Trophoblast cell (in vitro differentiated cells and primary cell): ENCODE data around the gene CYTIP.

Experiments used
- DNase-seq, 2 donors: peaks; one replicate each; pipeline ENCODE4 v3.0.0-alpha.2; 2016
- H2AFZ ChIP-seq: 2 replicates; pipeline ENCODE4 v1.6.1; 2013; ENCODE audit warnings: low read length, moderate library complexity, mild to moderate bottlenecking; ENCODE audit not compliant: insufficient read depth, poor library complexity
- H2AK5ac ChIP-seq: 2 replicates; pipeline ENCODE4 v1.6.1; 2013; ENCODE audit warnings: mild to moderate bottlenecking, low read length
- H2BK120ac ChIP-seq: 2 replicates; pipeline ENCODE4 v1.6.1; 2013; ENCODE audit warnings: low read length, mild to moderate bottlenecking, moderate library complexity; ENCODE audit not compliant: insufficient read depth, poor library complexity
- H2BK12ac ChIP-seq: 2 replicates; pipeline ENCODE4 v1.6.1; 2013; ENCODE audit warnings: mild to moderate bottlenecking, low read length, moderate library complexity
- H2BK5ac ChIP-seq: 2 replicates; pipeline ENCODE4 v1.6.1; 2013; ENCODE audit warnings: low read length, low read depth, moderate library complexity, mild to moderate bottlenecking; ENCODE audit not compliant: poor library complexity
- H3K14ac ChIP-seq: 2 replicates; pipeline ENCODE4 v1.6.1; 2013; ENCODE audit warnings: mild to moderate bottlenecking, low read length
- H3K18ac ChIP-seq: 2 replicates; pipeline ENCODE4 v1.6.1; 2013; ENCODE audit warnings: mild to moderate bottlenecking, low read length
- H3K23ac ChIP-seq: 2 replicates; pipeline ENCODE4 v1.6.1; 2013; ENCODE audit warnings: low read length
- H3K27ac ChIP-seq: 2 replicates; pipeline ENCODE4 v1.5.1; 2013; ENCODE audit warnings: low read depth, mild to moderate bottlenecking, inconsistent platforms, low read length, moderate library complexity
- H3K27me3 ChIP-seq: 2 replicates; pipeline ENCODE4 v1.6.1; 2013; ENCODE audit warnings: inconsistent platforms, mild to moderate bottlenecking, low read length, moderate library complexity; ENCODE audit not compliant: insufficient read depth
- H3K36me3 ChIP-seq, 2 experiments: 1 replicate in 1 of 2; 2 replicates in 1 of 2; pipeline ENCODE4 v1.6.1; 2013; ENCODE audit warnings: low read length in 2 of 2, mild to moderate bottlenecking in 2 of 2, moderate library complexity in 1 of 2; ENCODE audit not compliant: insufficient read depth in 2 of 2, control insufficient read depth in 1 of 2
- H3K4ac ChIP-seq: 2 replicates; pipeline ENCODE4 v1.6.1; 2013; ENCODE audit warnings: low read depth, mild to moderate bottlenecking, low read length, moderate library complexity
- H3K4me1 ChIP-seq, 2 experiments: 1 replicate in 1 of 2; 2 replicates in 1 of 2; pipeline ENCODE4 v1.6.1; 2013; ENCODE audit warnings: low read length in 2 of 2, mild to moderate bottlenecking in 2 of 2, moderate library complexity in 1 of 2; ENCODE audit not compliant: insufficient read depth in 2 of 2, control insufficient read depth in 1 of 2
- H3K4me2 ChIP-seq: 2 replicates; pipeline ENCODE4 v1.6.1; 2013; ENCODE audit warnings: inconsistent platforms, mild to moderate bottlenecking, low read length, moderate library complexity
- H3K4me3 ChIP-seq: 2 replicates; pipeline ENCODE4 v1.5.1; 2013; ENCODE audit warnings: mild to moderate bottlenecking, low read depth, low read length, inconsistent platforms
- H3K79me1 ChIP-seq: one replicate; pipeline ENCODE4 v1.6.1; 2013; ENCODE audit warnings: low read length
- H3K79me2 ChIP-seq: 2 replicates; pipeline ENCODE4 v1.6.1; 2013; ENCODE audit warnings: low read length, mild to moderate bottlenecking; ENCODE audit not compliant: control insufficient read depth, insufficient read depth, poor library complexity
- H3K9ac ChIP-seq: 2 replicates; pipeline ENCODE4 v1.6.1; 2013; ENCODE audit warnings: mild to moderate bottlenecking, low read length
- H3K9me3 ChIP-seq: 2 replicates; pipeline ENCODE4 v1.6.1; 2013; ENCODE audit warnings: low read depth, mild to moderate bottlenecking, control low read depth, inconsistent platforms, low read length; ENCODE audit not compliant: insufficient read depth
- H4K12ac ChIP-seq: 2 replicates; pipeline ENCODE4 v1.6.1; 2013; ENCODE audit warnings: low read depth, mild to moderate bottlenecking, low read length, moderate library complexity
- H4K8ac ChIP-seq: 2 replicates; pipeline ENCODE4 v1.6.1; 2013; ENCODE audit warnings: low read depth, mild to moderate bottlenecking, low read length, moderate library complexity
- H4K91ac ChIP-seq: one replicate; pipeline ENCODE4 v1.6.1; 2013; ENCODE audit warnings: low read depth, mild to moderate bottlenecking, low read length, moderate library complexity
- WGBS: extraction: QIAGEN DNeasy Blood & Tissue Kit; methylation state at CpG from one replicate; pipeline ENCODE4 v1.1.7; 2013; ENCODE audit warnings: missing lambda C conversion rate; ENCODE audit not compliant: insufficient read length, insufficient coverage; ENCODE audit errors: extremely low coverage; 5-methylcytosine and 5-hydroxymethylcytosine counted together

Gene CYTIP

GRCh38 chr2:157487747-157488146, 43.9 kb upstream of the CYTIP start:
- no peaks in the 10 kb centered on the region for H3K4me1 ChIP-seq
- no peak overlapping the region for H2BK5ac ChIP-seq
- H3K4ac ChIP-seq, result no peak overlapping the region
- no peak overlapping the region for H4K91ac ChIP-seq
- no peak overlapping the region for H2BK12ac ChIP-seq
- H3K14ac ChIP-seq, result no peak overlapping the region
- H3K27me3 ChIP-seq, result no peaks in the 10 kb centered on the region
- no peak overlapping the region for H2AFZ ChIP-seq
- H3K4me3 ChIP-seq, result no peak overlapping the region
- no peaks in the 10 kb centered on the region for H3K36me3 ChIP-seq
- no peak overlapping the region for H3K27ac ChIP-seq
- H2AK5ac ChIP-seq, result no peak overlapping the region
- no peak overlapping the region for H3K23ac ChIP-seq
- no peaks in the 10 kb centered on the region for H3K9me3 ChIP-seq
- H4K12ac ChIP-seq, result no peak overlapping the region
- H3K79me1 ChIP-seq, result no peaks in the 10 kb centered on the region
- DNase-seq, result no peak
- H3K79me2 ChIP-seq, result no peaks in the 10 kb centered on the region
- no peak overlapping the region for H4K8ac ChIP-seq
- H3K9ac ChIP-seq, result no peak overlapping the region
- no peak overlapping the region for H2BK120ac ChIP-seq
- H3K18ac ChIP-seq, result no peak overlapping the region
- no CpG with 5 or more reads among the region's 3 CpGs for WGBS
- H3K4me2 ChIP-seq, result no peak overlapping the region

- no peak overlapping the region for H3K4ac ChIP-seq
- no peak for DNase-seq
- no peaks in the 10 kb centered on the region for H3K79me1 ChIP-seq
- no peak overlapping the region for H2BK5ac ChIP-seq
- H3K9me3 ChIP-seq, result no peaks in the 10 kb centered on the region
- H3K18ac ChIP-seq, result no peak overlapping the region
- no peak overlapping the region for H4K91ac ChIP-seq
- H3K36me3 ChIP-seq, result no peaks in the 10 kb centered on the region
- H2AK5ac ChIP-seq, result no peak overlapping the region
- no peak overlapping the region for H2AFZ ChIP-seq
- H2BK12ac ChIP-seq, result no peak overlapping the region
- no peak overlapping the region for H3K14ac ChIP-seq
- H3K4me1 ChIP-seq, result no peaks in the 10 kb centered on the region
- WGBS, result no CpG with 5 or more reads among the region's 1 CpG
- H3K27me3 ChIP-seq, result no peaks in the 10 kb centered on the region
- no peak overlapping the region for H3K27ac ChIP-seq
- H3K4me3 ChIP-seq, result no peak overlapping the region
- H3K9ac ChIP-seq, result no peak overlapping the region
- no peak overlapping the region for H3K4me2 ChIP-seq
- H3K79me2 ChIP-seq, result no peaks in the 10 kb centered on the region
- H4K8ac ChIP-seq, result no peak overlapping the region
- no peak overlapping the region for H3K23ac ChIP-seq
- H4K12ac ChIP-seq, result no peak overlapping the region
- no peak overlapping the region for H2BK120ac ChIP-seq
Measured at GRCh38 chr2:157487271-157487610, 43.4 kb upstream of the CYTIP start.

- Histone ChIP-seq H3K23ac (no peak overlapping the region), H4K91ac (no peak overlapping the region)
Measured at GRCh38 chr2:157486596-157487270, 42.8 kb upstream of the CYTIP start.

DNA sequence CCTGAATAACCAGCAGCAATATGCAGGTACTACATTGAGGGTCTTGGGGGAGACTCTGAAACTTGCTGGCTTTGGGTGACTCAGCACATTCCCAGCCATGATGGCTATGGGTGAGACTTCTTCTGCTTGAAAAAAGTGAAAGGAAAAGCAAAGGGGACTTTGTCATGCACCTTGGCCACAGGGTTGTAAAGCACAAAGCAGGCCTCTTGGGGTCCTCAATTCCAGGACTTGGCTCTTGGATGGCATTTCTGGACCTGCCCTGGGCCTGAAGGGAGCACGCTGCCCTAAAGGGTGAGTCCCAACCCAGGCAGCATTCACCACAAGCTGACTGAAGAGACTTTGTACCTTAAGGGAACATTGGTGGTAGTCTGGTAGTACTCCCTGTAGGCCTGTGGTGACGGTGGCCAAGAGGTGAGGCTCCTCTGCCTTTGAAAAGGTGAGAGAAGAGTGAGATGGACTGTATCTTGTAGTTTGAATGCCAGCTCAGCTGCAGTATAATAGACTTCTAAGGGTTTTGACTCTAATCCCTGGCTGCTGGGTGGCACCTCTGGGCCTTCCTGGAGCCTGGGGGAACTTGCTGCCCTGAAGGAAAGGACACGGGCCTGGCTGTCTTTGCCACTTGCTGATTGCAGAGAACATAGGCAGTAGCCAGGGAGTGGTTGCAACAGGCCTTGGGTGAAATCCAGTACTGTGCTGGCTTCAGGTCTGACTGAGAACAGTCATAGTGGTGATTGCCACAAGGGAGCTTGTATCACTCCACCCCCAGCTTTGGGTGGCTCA, 36.5 kb upstream of the CYTIP start:
- no peaks in the 10 kb centered on the region for H3K27me3 ChIP-seq
- WGBS, result no CpG with 5 or more reads among the region's 3 CpGs
- H3K36me3 ChIP-seq, result no peaks in the 10 kb centered on the region
- H3K9me3 ChIP-seq, result no peaks in the 10 kb centered on the region
- H4K91ac ChIP-seq, result no peak overlapping the region
- H2AK5ac ChIP-seq, result no peak overlapping the region
- no peak overlapping the region for H3K4ac ChIP-seq
- H2BK120ac ChIP-seq, result no peak overlapping the region
- H3K27ac ChIP-seq, result no peak overlapping the region
- H3K79me2 ChIP-seq, result no peaks in the 10 kb centered on the region
- no peak overlapping the region for H4K8ac ChIP-seq
- H3K4me2 ChIP-seq, result no peak overlapping the region
- no peak overlapping the region for H3K4me3 ChIP-seq
- no peak overlapping the region for H2BK12ac ChIP-seq
- no peak overlapping the region for H3K14ac ChIP-seq
- no peak overlapping the region for H4K12ac ChIP-seq
- no peak overlapping the region for H2BK5ac ChIP-seq
- H2AFZ ChIP-seq, result no peak overlapping the region
- no peak overlapping the region for H3K23ac ChIP-seq
- H3K79me1 ChIP-seq, result no peaks in the 10 kb centered on the region
- no peak overlapping the region for H3K9ac ChIP-seq
- DNase-seq, result no peak
- no peaks in the 10 kb centered on the region for H3K4me1 ChIP-seq
- no peak overlapping the region for H3K18ac ChIP-seq

More at GRCh38 chr2:157486596-157487270, 42.8 kb upstream of the CYTIP start:
- Histone ChIP-seq H3K4me3 (no peak overlapping the region), H3K9ac (no peak overlapping the region), H3K4ac (no peak overlapping the region), H3K27ac (no peak overlapping the region), H3K14ac (no peak overlapping the region), H2BK5ac (no peak overlapping the region), H3K18ac (no peak overlapping the region), H3K27me3 (no peaks in the 10 kb centered on the region), H3K4me1 (no peaks in the 10 kb centered on the region), H4K8ac (no peak overlapping the region), H2AFZ (no peak overlapping the region), H3K36me3 (no peaks in the 10 kb centered on the region), H3K9me3 (no peaks in the 10 kb centered on the region), H3K79me2 (no peaks in the 10 kb centered on the region), H3K4me2 (no peak overlapping the region), H4K12ac (no peak overlapping the region), H3K79me1 (no peaks in the 10 kb centered on the region), H2BK120ac (no peak overlapping the region), H2BK12ac (no peak overlapping the region), H2AK5ac (no peak overlapping the region)
- no peak for DNase-seq
- no CpG with 5 or more reads among the region's 4 CpGs for WGBS
